Hypothalamus (tissue), 51 donors: ENCODE results near the gene DDC.
A peak's percentile ranks its signal among the peaks of the same experiment; 100 is the strongest.
"Not testable (repeated sequence)": the region's sequence is repeated elsewhere in the genome, so short reads cannot be mapped to it uniquely, and the experiment has no call there.

Source experiments
- DNase-seq, 51 donors: peaks; one replicate each; lab custom pipeline; 2025; lab: John Stamatoyannopoulos, UW

Gene DDC

GRCh38 chr7:50529093-50529862 is 35.9 kb downstream of the DDC start:
- no peak for DNase-seq

GRCh38 chr7:50528266-50529092 is 36.7 kb downstream of the DDC start:
- DNase-seq = no peak

- DNase-seq = not testable (repeated sequence)
Measured at GRCh38 chr7:50519350-50519749, 45.9 kb downstream of the DDC start.

GRCh38 chr7:50513166-50513871 is 51.9 kb downstream of the DDC start:
- DNase-seq = no peak

DNA sequence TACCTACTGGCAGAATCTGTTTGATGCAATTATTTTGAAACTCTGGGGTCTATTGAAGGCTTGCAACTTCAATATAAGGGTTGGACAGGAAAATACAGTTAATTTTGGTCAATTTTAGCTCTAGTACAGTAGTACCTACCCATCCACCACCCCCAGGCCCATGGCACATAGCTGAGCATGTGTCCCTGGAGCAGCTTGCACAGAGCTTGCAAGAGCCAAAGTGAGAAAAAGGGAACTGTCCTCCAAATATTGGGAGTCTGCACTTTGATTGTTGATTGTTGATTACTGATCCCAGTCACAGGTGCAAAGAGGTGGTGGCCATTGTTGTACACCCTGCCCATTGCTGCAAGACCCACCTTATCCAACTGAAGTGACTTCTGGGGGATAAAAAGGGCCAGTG is 52.8 kb downstream of the DDC start:
- DNase-seq = no peak

DNA sequence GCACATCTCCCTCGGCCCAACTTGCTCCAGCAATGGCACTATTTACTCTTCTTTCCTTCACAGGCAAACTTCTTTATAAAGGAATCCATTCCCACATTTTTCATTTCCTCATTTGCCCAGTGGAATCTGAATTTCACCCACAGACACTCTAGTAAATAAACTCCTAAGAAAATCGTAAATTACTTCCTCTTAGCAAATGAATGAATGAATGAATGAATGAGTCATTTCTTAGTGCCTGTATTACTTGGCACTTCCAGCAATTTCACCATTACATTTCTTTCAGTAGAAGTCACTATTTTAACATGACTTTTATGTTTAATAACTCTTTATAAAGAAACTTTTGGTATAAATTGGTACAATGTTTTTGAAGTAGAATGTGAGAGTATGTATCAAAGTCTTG is 55.7 kb downstream of the DDC start:
- no peak for DNase-seq

GRCh38 chr7:50508471-50508943 is 56.7 kb downstream of the DDC start:
- DNase-seq = no peak

- no peak for DNase-seq
Measured at GRCh38 chr7:50507898-50508470, 57.2 kb downstream of the DDC start.

DNA sequence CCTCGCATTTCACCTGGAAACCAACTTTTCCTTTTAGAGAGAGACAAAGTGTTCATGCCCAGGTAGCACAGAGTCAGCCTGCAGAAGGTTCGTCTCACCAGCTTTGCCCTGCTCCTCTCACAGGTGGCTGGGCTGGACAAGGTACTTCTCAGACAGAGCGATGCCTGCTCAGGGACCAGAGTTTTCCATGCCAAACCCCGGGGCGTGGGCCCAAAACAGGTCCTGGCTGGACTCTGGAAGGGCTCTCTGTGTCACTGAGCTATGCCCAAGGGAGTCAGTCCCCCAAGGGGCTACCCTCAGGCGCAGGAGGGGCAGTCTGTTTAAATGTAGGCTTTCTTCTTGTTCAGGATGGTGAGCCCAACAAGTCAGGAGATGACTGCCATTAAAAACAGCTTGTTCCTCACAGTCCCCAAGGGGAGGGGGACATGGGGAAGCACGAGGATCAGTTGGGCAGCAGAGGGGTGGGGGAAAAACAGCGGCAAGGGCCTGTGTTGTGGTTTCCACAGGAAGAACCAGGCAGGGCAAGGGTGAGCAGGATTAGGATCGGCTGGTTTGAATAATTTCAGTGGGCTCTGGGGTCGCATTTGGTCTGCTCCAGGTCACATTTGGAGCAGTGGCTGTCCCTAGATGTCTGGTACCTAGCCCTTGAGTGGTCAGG is 59.5 kb downstream of the DDC start:
- DNase-seq = no peak

- DNase-seq = no peak
Measured at GRCh38 chr7:50504646-50505546, 60.3 kb downstream of the DDC start.

DNA sequence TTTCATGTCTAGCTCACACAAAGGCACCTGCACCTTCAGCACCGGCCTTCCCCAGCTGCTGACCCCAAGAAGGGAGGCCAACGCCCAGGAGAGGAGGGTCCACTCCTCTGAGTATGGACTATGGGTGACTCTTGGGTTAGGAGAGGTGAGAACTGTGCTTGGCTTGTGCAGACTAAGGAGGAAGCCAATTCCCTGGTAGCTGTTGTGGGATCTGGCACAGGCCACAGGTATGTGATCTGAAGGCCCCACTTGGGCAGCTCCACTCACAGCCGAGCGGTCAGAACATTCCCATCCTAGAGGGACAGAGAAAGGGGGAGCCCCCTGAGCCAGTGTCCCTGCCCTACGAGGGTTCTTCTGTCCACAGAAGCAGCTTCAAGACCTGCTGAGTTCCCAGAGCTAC is 62.3 kb downstream of the DDC start:
- DNase-seq = no peak

DNA sequence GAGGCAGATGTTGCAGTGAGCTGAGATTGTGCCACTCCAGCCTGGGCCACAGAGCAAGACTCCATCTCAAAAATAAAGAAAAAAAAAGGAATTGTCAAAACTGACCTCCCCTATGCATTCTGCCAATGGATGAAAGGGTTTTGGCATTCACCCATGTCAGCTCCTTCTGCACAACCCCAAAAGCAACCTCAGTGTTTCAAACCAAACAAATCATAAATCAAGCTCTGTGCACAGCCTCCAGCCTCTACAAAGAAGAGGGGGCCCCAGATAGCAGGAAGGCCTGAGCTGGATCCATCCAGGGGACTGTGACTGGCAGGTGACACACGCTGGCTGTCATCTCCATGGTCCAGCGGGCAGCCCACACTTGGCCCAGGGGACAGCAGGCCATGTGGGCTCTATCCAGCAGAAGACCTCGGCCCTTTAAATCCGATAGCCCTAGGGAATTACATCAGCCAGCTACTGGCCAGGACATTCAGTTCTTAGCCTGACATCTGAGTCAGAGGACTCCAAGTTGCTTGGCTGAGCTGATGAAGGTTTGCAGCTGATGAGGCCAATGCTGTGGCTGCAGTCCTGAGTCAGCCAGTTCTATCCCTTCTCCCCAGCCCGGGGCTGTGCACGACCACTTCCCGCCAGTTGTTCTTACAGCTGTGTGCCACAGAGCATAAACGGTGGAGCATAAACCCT is 63.1 kb downstream of the DDC start:
- DNase-seq = peak in 1 of 51 donors; percentile 15

DNA sequence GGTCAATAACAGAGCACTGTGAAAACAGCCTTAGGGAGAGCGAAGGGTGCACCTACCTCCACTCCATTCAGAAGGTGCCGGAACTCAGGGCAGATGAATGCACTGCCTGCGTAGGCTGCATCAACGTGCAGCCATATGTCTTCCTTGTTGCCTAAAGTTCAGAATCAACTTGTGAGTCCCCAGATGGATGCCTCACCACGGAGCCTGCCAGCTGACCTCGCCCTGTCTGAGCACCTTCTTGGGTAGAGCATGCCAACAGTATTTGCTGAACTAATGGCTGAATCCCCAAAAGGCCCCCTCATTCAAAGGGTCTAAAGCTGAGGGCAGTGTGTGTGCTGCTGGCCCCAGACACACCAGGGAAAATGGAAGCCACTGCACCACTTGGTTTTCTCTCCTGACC is 66.1 kb downstream of the DDC start:
- no peak for DNase-seq

DNA sequence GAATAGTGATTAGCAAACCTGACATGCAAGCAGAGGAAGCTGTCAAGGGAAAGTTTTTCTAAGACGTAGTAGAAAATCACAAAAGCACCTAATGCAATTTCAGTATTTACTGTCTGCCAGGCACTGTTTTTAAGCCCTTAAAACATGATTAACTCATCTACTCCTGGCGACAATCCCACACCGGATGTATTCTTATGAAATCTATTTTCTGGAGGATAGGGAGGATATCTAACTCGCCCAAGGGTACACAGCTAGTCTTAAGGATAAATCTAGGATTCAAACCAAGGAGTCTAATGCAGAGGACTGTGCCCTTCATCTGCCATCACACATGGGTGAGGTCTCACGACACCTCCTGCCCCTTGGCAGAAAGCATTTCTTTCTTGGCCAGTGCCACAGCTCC is 67.2 kb downstream of the DDC start:
- DNase-seq = no peak

DNA sequence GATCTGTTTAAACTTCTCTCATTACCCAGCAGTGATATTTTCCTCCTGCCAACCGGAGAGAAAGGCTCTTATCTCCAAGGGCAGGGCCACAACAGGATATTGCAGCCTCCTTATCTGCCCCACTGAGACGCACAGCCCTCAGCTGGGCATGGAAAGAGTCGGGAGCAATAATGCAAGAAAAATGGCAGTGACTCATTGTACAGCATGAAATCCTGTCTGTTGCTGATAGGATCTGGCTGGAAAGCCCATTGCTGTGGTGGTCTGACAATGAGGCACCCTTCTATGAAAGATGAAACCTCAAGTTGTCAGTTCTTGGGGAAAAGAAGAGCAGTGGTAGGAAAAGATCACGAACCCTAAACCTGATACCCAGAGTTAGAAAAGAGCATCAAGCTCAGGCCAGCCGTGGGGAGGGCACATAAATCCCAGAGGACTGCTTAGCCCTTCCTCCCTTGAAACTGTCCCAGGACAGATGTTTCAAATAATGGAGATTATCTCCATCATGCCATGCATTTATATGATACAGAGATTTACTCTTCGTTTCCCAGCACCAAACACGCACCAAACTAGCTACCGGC is 68.0 kb downstream of the DDC start:
- no peak for DNase-seq

DNA sequence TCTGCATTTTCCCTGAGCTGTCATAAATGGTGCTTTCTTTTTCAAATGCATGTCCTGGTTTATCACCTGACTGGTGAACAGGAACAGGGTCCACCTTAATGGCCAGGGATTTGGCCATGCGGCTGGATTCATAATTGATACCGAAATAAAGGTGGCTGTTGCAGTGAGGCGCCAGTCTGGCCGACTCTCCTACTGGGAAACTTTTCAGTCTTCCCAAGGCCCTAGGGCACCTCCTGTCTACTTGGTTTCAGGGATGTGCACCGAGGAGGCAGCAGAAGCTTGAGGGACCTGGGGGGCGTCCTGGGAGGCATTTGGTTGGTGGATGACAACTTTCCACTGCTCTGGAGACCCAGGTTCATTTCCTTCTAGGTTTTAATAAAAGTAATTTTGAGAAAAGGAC is 68.6 kb downstream of the DDC start:
- DNase-seq = no peak

DNA sequence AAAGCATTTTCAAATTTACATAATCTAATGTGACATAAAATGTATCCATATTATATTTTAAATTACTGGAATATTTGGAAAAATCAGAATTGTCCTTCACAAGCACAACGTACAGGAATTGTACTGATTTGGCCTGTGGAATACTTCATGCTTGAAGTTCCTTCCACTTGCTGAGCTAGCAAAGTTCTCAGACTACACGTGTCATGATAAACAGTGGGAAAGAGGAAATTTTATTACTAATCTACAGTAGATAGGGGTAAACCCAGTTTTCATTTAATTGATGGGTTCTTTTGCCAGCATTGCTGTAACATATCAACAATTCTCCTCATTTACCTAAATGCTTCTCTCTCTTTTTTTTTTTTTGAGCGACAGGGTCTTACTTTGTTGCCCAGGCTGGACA is 69.5 kb downstream of the DDC start:
- DNase-seq = no peak

GRCh38 chr7:50492770-50493519 is 72.3 kb downstream of the DDC start:
- DNase-seq = no peak
